Activated T-cell treated with anti-CD3 and anti-CD28 coated beads for 4 hours (primary cell): ENCODE measurements around the gene RNF225.
A peak's percentile ranks its signal among the peaks of the same experiment; 100 is the strongest.
"Not testable (repeated sequence)": the region's sequence is repeated elsewhere in the genome, so short reads cannot be mapped to it uniquely, and the experiment has no call there.

ENCODE experiments used
- DNase-seq: peaks from one replicate; pipeline ENCODE4 v3.0.0-alpha.2; 2020

RNF225 gene

DNA sequence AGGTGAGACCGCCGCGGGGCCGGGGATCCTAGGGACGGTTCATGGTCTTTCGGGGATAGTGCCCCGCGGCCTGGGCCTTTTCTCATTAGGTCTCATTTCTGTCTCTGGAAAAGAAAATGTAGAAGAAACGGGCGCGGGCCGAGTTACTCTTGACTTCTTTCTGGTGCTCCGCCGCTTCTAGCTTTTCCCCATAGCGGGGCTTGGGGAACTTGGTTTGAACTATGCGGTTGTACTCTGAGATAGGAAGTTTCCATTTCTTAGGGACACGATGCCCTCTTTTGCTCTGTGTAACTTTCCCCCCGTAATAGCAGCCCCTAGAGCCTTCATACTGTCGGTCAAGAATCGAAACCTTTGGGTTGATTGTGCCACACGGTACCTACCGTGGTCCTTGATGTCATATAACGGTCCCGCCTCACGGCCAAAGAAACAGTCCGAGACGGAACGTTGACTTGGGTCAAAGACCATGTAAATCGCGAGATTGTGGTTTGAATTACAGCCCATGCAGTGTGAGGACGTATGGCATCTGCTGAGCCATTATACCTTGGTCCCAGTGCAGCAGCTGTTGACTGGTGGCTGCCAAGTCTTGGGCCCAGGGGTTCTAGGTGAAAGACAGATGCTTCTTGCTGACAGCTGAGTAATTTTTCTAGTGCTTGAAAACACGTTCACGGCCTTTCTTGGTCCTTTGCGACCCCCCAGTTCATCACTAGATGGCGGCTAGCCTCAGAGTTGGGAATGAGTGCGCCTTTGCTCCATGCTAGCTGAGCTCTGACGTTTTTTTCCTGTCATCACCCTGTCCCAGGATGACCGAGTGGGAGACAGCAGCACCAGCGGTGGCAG is 7.9 kb upstream of the RNF225 start:
- DNase-seq, result no peak

DNA sequence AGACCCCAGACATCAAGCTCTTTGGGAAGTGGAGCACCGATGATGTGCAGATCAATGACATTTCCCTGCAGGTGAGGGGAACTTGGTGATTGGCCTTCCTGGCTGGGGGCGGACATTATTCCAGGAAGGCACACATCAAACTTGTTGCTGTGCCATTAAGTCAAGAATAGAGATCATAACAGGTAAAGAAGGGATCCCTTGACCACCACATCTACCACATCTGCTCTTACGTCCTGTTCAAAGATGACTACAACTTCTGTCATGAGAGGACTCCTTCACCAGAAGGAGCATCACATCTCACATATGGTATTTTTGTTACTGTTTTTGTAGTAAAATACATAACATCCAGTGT is 7.3 kb upstream of the RNF225 start:
- no peak for DNase-seq

DNA sequence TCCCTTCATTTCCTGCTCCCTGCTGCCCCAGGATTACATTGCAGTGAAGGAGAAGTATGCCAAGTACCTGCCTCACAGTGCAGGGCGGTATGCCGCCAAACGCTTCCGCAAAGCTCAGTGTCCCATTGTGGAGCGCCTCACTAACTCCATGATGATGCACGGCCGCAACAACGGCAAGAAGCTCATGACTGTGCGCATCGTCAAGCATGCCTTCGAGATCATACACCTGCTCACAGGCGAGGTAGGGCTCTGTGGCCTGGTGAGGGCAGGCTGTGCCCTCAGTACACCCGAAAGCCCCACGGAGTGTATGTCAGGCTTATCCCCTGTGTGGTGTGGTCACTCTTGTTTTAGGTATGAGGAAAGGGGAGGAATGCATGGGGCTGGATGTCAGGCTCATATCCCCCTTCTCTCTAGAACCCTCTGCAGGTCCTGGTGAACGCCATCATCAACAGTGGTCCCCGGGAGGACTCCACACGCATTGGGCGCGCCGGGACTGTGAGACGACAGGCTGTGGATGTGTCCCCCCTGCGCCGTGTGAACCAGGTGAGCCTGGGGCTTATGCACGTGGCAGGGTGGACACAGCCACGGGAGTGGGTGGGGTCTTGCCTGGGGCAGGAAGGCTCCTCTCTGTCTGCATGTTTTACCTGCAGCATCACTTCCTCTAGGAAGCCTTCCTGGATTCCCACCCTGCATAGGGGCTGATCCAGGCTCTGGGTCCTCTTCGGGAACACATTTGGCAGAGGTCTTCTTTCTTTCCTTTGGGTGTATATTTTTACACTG is 2.3 kb upstream of the RNF225 start:
- DNase-seq, result no peak

DNA sequence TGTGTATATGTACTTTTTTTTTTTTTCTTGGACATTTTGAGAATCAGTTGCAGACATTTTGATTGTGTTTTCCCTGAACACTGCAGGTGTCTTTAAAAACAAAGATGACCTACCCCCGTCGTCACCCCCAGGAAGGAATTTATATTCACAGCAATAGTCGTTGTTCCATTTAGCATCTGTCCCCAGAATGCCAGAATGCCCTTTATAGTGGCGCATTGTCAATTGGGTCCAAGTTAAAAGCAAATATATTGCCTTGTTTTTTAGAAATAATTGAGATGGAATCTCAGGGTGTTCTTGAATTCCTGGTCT is 1.8 kb upstream of the RNF225 start:
- DNase-seq, result no peak

DNA sequence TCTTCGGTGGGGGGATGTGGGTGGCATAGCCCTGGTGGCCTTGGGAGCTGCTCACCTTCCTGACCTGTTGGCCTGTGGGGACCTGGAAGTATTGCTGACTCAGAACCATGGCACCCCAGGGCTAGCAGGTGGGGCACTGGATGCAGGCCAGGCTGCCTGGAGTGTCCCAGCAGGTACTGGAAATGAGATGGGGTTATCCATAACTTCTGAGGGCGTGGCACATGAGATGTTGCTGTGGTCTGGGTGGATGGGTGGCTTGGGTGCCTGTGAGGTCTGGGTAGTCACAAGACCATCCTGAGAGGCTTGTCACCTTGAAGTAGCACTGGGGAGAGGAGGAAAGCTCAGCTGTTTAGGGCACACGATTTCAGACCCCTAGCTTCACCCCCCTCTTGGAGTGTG is 636 bp upstream of the RNF225 start:
- DNase-seq, result no peak

DNA sequence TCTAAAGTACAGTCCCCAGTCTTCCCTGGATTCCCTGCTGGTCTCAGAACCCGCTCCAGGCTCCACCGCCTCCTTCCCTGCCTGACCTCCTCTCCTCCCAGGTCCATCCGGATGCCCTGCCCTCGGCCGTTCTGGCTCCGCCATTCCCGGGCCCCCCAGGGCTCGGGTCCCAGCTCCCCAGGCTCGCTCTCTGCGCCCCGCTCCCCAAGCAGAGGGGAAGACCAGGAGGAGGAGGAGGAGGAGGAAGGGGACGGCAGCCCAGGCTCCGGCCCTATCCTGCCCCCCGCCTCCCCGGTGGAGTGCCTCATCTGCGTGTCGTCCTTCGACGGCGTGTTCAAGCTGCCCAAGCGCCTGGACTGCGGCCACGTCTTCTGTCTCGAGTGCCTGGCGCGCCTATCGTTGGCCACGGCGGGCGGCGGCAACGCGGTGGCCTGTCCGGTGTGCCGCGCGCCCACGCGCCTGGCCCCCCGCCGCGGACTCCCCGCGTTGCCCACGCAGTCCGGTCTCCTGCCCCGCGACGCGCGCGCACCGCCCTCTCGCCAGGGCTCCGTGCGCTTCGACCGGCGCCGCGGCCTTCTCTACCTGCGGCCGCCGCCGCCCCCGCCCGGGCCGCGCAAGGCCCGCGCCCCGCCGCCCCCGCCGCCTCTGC is 647 bp downstream of the RNF225 start:
- no peak for DNase-seq

DNA sequence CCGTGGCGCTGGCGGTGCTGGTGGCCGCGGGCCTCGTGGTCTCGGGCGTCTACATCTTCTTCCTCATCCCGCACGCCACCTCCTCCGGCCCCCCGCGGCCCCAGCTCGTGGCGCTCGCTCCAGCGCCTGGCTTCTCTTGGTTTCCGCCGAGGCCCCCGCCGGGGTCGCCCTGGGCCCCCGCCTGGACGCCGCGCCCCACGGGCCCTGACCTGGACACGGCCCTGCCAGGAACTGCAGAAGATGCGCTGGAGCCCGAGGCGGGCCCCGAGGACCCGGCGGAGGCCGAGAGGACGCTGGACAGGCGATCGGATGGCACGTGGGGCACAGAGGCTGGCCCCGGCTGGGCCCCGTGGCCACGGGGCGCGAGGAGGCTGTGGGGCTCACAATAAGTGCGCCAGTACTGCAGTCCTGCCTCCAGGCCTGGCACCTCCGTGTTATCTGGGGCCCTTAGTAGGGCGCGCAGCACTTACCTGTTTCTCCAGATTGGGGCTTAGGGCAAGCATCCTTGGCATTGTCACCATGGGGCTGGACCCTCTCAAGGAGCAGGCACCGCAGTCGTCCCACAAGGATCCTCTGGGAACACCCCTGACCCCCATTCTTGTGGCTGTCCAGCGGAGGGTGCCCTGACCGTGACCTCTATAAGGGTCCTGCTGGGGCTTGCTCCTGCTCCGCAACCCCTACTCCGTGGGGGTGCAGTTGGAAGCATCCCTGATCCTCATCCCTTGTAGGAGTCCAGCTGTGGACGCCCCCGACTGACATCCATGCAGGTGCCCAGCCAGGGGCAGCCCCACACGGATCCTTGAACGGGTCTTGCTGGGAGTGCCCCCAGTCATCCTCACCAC is 1.5 kb downstream of the RNF225 start:
- no peak for DNase-seq

DNA sequence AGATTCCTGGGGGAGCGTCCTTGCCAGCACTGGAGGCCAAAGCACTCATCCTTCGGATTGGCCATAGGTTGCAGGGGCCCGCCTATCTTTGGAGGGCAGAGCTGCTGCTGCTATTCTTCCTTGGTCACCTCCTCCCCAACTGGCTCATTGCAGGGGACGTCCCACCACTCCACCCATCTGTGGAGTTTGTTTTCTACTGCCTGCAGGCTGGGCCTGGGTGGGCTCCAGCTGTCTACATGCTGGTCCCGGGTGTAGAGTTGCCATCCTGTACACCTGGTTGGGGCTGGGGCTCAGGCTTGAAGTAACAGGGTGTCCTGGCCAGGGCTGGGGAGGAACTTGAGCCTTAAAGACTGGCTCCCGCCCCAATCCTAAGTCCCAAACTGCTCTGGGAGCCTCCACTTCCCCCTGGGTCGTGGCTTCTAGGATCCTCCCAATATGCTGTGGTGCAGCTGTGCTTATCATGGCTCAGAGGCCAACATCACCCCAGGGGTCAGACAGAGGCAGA is 2.1 kb downstream of the RNF225 start:
- DNase-seq, result no peak

DNA sequence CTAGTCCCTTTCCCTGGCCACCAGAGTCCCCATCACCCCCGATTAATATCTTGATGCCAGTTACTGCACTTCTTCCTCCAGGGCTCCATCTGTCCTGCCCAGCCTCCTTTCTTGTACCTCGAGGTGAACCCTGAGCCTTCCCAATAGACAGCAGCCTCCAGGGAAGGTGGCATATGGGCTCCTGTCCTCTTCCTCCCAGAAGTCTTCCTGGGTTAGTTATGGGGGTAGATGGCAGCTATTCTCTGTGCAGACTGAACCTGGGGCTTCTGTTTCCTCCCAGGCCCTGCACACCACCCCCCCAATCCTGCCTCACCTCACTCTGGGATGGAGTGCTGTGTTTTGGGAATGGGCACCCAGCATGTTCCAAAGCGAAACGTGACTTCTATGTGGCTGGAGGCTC is 2.6 kb downstream of the RNF225 start:
- DNase-seq, result no peak

DNA sequence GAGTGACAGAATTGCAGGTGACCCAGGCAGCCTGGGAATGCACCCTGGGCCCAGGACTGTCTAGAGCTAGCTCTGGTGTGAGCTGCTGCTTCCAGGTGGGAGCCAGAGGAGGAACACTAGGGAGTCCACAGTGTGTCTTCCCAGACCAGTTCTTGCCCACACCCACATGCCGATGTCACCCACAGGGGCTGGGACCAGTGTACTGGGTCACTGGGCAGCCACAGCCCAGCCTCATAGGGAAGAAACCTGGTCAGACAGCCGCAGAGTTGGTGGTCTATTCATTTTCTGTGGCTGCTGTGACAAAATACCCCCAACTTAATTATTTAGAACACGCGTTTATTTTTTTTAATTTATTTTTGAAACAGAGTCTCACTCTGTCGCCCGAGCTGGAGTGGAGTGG is 3.1 kb downstream of the RNF225 start:
- no peak for DNase-seq

DNA sequence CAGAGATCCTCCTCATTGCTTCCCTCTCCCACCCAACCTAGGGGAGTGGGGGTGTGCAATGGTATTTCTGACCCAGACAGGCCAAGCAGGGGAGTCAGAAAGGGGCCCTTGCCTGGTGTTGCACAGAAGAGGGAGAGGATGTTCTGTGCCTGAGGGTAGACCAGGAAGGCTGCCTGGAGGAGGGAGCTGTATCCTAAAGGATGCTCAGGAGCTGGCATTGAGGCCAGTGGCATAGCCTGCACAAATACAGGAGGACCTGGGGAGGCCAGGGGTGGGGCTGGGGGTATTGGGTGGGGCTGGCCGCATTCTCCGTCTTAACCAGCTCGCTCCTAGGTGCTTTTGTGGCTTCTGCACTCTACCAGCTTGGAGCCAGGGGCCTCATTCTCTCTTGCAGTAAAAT is 4.4 kb downstream of the RNF225 start:
- no peak for DNase-seq

DNA sequence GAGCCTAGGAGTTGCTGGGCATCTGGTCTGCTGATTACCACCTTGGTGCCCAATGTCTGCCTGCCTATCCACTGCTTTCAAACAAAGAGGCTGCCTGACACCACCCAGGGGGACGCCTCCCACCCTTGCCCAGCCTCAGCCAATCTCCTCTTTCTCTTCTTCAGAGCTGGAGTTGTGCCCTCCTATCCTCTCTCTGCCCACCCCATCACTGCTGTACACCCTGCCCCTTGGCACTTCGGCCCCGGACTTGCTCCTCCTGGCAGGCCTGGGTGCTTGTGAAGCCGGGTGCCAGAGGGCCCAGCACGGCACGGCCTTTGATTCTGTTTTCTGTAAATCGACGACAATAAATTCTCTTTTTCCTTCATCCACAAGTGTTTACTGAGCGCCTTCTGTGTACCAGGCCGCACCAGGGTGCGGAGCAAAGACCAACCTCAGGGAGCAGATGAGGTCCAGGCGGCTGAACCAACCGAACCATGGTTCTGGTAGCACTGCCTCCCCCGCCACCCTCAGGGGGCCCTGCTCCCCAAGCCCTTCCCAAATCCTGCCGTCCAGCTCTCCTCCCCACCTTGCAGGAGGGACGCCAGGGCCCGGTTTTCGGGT is 5.0 kb downstream of the RNF225 start:
- DNase-seq, result no peak

DNA sequence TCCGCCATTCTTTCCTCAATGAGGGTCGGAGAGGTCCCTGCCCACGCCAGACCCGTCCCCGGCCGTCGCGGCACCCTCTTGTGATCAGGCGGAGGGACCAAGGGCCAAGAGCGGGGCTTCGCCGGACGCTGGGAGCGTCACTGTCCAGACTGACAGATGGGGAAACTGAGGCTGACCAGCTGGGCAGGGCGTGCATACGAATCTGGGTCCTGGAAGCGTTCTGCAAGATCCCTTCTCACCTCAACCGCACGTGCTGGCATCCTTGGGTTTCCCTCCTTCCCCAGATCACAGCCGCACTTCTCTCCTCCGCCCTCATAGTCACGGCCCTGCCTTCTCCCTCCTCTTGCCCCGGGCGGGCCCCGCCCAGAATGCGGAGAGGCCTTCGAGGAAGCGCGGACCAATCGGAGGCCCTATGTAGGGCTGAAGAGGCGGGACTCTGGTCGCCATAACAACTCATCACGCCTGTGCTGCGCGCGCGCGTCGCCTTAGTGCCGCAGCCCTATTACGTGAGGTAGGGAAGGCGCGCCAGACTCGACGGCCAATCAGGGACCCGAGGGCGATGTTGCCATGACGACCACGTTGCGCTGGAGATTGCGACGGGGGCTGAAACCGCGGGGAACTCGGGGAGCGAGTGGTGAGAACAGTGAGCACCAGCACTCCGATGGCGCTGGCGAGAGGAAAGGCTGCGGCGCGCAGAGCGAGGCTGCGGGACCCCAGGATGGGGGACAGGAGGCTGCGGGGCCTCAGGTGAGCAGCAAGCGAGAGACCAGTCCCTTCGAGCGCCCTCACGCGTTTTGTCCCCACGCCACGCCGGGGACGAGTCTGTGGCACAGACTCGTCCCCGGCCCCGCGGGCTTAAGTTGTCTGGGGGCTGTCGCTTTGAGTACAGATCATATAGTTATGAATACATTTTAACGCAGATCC is 5.7 kb downstream of the RNF225 start:
- DNase-seq, result peak; percentile 98

DNA sequence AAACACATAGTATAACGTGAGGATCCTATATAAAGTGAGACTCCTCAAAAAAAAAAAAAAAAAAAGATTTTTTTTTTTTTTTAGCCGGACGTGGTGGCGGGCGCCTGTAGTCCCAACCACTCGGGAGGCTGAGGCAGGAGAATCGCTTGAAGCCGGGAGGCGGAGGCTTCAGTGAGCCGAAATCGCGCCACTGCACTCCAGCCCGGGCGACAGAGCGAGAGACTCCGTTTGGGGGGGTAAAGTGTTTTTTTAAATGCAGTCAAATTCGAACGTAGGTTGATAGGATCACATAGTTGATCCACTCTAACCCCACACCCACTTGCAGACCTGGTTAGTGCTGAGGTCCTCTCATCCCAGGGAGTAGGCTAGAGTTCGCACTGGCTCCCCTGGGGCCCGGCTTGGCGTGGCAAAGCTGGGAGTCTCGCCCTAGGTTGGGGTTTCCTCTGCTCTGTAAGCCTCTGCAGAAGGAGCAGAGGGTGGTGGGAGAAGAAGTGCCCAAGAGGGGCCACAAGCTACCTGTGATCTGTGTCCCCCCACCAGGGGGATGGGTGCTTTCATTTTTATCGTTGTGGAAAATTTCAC is 6.5 kb downstream of the RNF225 start:
- no peak for DNase-seq

DNA sequence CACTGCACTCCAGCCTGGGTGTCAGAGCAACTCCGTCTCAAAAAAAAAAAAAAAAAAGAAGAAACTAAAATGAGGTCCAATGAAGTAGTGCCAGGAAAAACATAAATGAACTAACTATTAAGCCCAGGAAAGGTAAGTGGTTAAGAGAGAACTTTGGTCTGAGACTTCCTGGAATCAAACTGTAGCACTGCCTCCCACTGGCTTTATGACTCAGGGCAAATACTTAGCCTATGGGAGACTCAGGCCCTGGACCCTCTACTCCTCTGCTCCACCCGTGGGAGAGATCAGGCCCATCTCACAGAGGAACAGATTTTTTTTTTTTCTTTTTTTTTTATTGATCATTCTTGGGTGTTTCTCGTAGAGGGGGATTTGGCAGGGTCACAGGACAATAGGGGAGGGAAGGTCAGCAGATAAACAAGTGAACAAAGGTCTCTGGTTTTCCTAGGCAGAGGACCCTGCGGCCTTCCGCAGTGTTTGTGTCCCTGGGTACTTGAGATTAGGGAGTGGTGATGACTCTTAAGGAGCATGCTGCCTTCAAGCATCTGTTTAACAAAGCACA is 8.5 kb downstream of the RNF225 start:
- not testable (repeated sequence) for DNase-seq

DNA sequence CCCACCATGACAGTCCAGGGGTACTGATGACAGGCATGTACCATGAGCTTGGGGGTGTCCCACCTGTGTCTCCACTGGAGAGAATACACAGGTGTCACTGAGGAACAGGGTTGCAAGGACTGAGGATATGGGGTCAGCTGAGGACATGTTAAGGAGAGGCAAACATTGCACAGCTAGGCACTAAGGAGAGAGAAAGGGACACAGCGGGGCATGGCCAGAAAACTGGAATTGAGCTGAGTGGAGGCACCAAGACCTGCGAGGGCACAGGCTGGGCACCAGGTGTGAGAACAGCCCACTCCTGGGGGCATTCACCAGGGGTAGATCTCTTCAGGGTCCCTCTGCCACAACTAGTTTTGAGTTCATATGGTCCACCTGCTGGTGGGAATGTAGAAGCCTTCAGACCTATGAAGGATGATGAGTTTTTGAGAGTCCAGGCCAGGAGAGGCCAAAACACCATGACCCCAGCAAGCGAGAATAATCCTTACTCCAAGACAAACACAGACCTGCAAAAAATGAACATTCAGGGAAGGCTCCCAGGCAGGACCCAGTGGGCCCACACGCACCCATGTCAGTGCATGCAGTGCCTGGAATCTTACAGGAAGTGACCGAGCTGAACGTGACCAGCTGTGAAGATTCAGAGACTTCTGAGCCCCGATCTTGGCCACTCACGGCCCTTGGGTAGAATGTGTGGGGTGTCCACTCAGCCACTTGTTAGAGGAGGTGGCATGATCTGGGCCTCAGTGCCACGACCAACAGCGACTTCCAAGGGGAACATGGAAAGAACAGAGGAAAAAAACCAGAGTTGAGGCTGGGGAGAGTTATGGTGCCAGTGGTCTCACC is 11.6 kb downstream of the RNF225 start:
- DNase-seq, result no peak

DNA sequence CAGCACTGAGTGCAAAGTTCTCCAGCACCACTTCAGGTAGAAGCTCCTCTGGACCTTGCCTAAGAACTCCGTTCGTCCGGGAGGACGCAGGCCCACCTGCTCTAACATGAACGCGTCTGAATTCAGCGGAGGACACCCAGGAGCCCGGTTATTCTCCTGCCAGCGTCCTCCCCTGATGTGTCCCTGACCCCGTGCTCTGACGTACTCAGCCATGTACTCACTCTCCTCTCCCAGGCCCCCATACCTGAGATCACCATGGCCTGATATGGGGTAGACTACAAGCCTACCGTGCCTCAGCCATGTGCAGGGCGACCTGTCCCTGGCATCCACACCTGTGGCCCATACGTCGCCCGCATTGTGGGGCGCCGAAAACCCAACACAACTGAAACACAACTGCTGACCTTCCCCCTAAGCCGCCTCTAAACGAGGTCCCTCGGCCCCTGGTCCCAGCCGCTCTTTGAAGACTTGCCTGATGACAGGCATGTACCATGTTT is 12.2 kb downstream of the RNF225 start:
- DNase-seq, result no peak

DNA sequence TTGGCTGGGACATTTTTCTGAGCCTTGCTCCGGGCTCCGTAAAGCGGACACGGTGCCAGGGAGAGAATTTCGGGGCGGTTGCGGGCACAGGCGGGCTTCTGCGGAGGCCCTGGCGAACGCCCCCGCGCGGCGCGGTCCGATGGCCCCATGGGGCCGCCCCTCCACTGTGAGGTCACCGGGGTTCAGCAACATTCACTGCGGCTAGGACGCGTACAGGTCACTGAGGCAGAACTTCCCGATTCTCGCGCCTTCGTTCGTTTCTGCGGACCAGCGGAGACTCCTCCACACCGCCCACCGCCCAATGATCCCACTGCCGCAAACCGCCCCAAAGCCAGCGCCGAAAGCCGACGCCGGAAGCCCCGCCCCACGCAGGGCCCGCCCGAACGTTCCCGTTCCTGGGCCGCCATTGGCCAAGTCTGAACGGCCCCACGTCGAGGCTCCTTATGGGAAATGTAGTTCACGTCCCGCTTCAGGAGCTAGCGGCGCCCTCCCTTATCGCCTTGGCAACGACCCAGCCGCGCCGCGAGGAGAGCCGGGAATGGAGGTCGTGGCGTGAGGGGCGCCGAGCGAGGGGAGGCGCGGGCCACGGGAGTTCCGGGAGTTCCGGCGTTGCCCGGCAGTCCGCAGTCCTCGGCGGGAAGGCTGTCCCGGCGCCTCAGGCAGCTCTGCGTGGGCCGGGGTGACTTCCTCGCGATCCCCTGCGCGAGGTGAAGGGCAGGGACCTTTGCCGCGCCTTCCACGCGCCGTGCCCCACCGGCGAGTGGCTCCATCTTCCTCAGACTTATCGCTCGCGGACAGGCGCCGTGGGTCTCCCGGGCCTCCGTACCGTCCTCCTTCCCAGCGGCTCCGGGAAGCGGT is 12.9 kb downstream of the RNF225 start, which contains the start of gene ZNF584:
TSS of gene ZNF584 (plus strand) at position 498 of the 858 bp plus-strand sequence. CDS start 499 bp downstream, outside the sequence.
- peak; percentile 92 for DNase-seq
